Activated naive CD8-positive, alpha-beta T cell (primary cell): ENCODE measurements around the gene SNX32.
"Not testable (repeated sequence)": the region's sequence is repeated elsewhere in the genome, so short reads cannot be mapped to it uniquely, and the experiment has no call there.

Source experiments
- H3K27ac Mint-ChIP-seq: one replicate; pipeline ENCODE4 v1.8.0; 2021; ENCODE audit warnings: mixed read lengths
- H3K27me3 Mint-ChIP-seq: one replicate; pipeline ENCODE4 v1.8.0; 2021; ENCODE audit warnings: mixed read lengths
- H3K36me3 Mint-ChIP-seq: one replicate; pipeline ENCODE4 v1.8.0; 2021; ENCODE audit warnings: mixed read lengths
- H3K4me1 Mint-ChIP-seq: one replicate; pipeline ENCODE4 v1.8.0; 2021; ENCODE audit warnings: low read depth, mixed read lengths
- H3K4me3 Mint-ChIP-seq: one replicate; pipeline ENCODE4 v1.8.0; 2021; ENCODE audit warnings: mild to moderate bottlenecking, mixed read lengths
- H3K9me3 Mint-ChIP-seq: one replicate; pipeline ENCODE4 v1.8.0; 2021; ENCODE audit warnings: low read depth, mixed read lengths

The SNX32 gene

DNA sequence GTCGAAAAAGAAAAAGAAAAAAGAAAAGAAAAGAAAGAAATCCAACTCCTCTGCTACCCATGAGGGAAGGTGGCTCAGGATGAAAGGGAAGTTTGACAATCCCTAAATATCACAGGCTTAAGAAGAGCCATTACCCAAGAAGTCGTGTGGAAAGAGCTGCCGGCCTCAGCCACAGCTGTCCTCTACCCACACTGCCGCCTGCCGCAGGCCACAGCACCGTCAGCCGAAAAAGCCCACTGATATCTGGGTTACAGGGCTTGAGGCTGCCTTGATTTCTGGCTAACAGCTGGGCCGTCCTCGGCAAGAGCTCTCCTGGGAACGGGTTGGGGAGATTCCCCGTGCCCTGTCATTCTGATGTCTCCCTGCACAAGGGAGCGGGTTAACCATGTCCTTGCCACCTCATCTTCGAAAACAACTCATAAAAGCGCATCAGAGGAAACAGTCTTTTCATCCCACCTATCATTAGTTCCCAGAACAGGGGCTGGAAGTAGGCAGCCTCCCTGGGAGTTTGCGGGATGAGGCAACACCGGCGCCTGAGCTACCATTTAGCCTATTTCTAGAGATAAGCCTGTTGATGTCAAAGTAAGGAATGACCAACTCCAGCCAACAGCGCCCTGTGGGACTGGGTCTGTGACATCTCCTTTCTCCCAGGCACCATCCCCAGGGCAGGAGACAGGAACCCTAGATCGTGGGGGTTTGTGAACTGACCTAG lies 21.8 kb upstream of the SNX32 start:
- peak overlapping the region; percentile 41 for H3K27ac Mint-ChIP-seq
- peaks cover 4% of the 10 kb centered on the region for H3K36me3 Mint-ChIP-seq

DNA sequence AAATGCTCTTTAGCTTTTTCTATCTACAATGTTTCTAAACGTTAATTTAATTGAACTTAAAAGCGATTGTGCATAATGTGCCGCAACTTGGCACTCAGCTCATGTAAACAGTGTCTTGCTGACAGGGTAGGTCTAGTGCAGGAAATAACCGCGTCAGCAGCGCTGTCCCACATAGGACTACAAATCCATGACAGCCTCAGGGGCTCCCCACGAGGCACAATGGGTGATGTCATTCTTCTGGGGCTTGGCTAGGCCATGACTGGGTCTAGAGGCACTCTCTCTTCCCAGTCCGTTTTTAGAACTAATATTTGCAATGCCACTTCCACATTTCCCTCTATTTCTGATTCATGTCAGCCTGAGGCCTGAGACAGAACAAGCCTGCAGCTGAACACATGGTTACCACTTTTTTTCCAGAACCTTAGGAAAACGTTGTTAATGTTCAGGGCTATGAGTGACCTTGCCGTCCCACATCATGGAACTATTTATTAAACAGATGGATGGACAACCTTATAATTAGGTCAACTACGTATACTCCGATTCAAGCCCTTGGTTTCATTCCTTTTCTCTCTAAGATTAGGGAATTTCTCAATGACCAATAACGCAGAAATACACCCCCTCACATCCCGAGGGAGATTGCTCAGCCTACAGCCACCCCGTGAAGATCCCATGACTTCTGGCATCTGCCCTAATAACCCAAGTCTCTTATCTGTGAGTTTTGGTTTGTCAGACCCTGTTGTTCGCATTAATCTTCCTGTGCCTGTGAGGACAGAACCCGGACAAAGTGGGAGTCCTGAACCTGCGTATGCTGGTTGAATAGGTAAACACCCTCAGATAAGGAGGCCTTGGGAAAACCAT lies 19.4 kb upstream of the SNX32 start:
- no peaks in the 10 kb centered on the region for H3K9me3 Mint-ChIP-seq
- H3K36me3 Mint-ChIP-seq, result peaks cover 4% of the 10 kb centered on the region
- H3K27ac Mint-ChIP-seq, result no peak overlapping the region
- H3K4me1 Mint-ChIP-seq, result peaks cover 15% of the 10 kb centered on the region
- H3K27me3 Mint-ChIP-seq, result no peaks in the 10 kb centered on the region
- H3K4me3 Mint-ChIP-seq, result no peak overlapping the region

More for the DNA sequence above, 21.8 kb upstream of the SNX32 start:
- peaks cover 7% of the 10 kb centered on the region for H3K4me1 Mint-ChIP-seq
- H3K27me3 Mint-ChIP-seq, result no peaks in the 10 kb centered on the region
- H3K4me3 Mint-ChIP-seq, result no peak overlapping the region
- no peaks in the 10 kb centered on the region for H3K9me3 Mint-ChIP-seq

- peaks cover 15% of the 10 kb centered on the region for H3K4me1 Mint-ChIP-seq
- peaks cover 4% of the 10 kb centered on the region for H3K36me3 Mint-ChIP-seq
- H3K27ac Mint-ChIP-seq, result no peak overlapping the region
- H3K9me3 Mint-ChIP-seq, result no peaks in the 10 kb centered on the region
- no peaks in the 10 kb centered on the region for H3K27me3 Mint-ChIP-seq
- H3K4me3 Mint-ChIP-seq, result no peak overlapping the region
These were observed 18.7 kb upstream of the SNX32 start for GRCh38 chr11:65814986-65815565.

GRCh38 chr11:65816696-65817095 lies 17.1 kb upstream of the SNX32 start:
- Mint-ChIP-seq H3K27ac (no peak overlapping the region), H3K36me3 (peaks cover 4% of the 10 kb centered on the region), H3K9me3 (no peaks in the 10 kb centered on the region), H3K4me3 (peak overlapping the region; percentile 14), H3K27me3 (no peaks in the 10 kb centered on the region), H3K4me1 (peaks cover 15% of the 10 kb centered on the region)

DNA sequence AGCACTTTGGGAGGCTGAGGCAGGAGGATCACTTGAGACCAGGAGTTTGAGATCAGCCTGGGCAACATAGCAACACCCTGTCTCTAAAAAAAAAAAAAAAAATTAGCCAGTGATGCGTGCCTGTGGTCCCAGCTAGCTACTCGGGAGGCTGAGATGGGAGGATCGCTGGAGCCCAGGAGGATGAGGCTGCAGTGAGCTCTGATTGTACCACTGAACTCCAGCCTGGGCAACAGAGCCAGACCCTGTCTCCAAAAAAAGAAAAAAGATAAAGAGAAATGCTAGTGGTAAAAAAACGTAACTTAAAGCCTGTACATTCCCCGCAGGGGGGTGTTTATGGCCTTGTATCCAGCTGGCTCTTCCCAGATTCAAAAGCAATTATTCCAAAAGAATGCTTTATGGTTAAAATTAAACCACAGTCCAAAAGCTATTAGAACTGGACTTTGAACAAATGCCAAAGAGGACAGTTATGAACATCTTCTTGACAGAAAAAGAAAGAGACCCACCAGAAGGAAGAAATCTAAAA lies 16.4 kb upstream of the SNX32 start:
- peaks cover 15% of the 10 kb centered on the region for H3K4me1 Mint-ChIP-seq
- H3K9me3 Mint-ChIP-seq, result no peaks in the 10 kb centered on the region
- H3K27ac Mint-ChIP-seq, result peak overlapping the region; percentile 80
- peak overlapping the region; percentile 85 for H3K4me3 Mint-ChIP-seq
- peaks cover 4% of the 10 kb centered on the region for H3K36me3 Mint-ChIP-seq
- H3K27me3 Mint-ChIP-seq, result no peaks in the 10 kb centered on the region

DNA sequence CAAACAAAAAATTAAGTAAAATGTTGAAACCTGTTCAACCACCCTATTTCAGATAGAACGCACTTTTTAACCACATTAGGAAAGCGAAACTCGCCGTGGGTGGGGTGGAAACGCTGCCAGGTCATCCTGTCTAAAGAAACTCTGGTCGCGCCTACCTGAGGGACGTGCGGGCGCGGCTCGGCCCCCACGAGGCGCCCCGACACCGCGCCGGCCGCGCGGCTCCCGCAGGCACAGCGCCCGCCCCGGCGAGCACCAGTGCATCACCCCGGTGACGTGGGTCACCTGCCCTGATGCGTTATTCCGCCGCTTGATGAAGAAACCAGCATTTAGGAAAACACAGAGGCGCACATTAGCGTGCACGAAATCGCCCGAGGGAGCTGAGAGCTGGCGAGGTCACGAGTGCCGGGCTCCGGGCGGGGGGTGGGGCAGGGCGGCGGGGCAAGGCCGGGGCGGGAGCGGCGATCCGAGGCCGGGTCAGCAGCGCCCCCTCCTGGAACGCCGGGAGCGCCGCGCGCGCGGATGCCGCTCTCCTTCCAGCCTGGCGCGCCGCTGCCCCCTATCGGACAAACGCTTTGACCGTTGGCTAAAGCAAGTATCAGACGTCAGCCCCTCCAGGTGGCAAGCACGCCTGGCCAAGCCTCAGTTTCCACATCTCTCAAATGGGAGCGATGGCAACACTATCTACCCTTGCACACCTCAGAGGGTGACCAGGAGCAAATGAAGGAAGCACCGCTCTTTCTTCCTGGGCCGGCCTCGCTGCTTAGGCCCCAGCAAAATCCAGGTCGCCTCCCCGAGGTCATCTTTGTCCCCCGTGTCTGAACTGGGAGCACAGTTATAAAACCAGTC lies 15.7 kb upstream of the SNX32 start:
- H3K27me3 Mint-ChIP-seq, result no peaks in the 10 kb centered on the region
- H3K4me3 Mint-ChIP-seq, result peak overlapping the region; percentile 85
- H3K27ac Mint-ChIP-seq, result peak overlapping the region; percentile 80
- H3K9me3 Mint-ChIP-seq, result no peaks in the 10 kb centered on the region
- peaks cover 15% of the 10 kb centered on the region for H3K4me1 Mint-ChIP-seq
- peaks cover 4% of the 10 kb centered on the region for H3K36me3 Mint-ChIP-seq

GRCh38 chr11:65821107-65821506 lies 12.7 kb upstream of the SNX32 start:
- peaks cover 15% of the 10 kb centered on the region for H3K4me1 Mint-ChIP-seq
- peaks cover 4% of the 10 kb centered on the region for H3K36me3 Mint-ChIP-seq
- no peaks in the 10 kb centered on the region for H3K27me3 Mint-ChIP-seq
- no peak overlapping the region for H3K4me3 Mint-ChIP-seq
- no peaks in the 10 kb centered on the region for H3K9me3 Mint-ChIP-seq
- no peak overlapping the region for H3K27ac Mint-ChIP-seq

- Mint-ChIP-seq H3K4me1 (no peaks in the 10 kb centered on the region), H3K36me3 (no peaks in the 10 kb centered on the region), H3K4me3 (no peak overlapping the region), H3K27me3 (no peaks in the 10 kb centered on the region), H3K9me3 (no peaks in the 10 kb centered on the region), H3K27ac (no peak overlapping the region)
These were observed 10.8 kb upstream of the SNX32 start for GRCh38 chr11:65822776-65823528.

DNA sequence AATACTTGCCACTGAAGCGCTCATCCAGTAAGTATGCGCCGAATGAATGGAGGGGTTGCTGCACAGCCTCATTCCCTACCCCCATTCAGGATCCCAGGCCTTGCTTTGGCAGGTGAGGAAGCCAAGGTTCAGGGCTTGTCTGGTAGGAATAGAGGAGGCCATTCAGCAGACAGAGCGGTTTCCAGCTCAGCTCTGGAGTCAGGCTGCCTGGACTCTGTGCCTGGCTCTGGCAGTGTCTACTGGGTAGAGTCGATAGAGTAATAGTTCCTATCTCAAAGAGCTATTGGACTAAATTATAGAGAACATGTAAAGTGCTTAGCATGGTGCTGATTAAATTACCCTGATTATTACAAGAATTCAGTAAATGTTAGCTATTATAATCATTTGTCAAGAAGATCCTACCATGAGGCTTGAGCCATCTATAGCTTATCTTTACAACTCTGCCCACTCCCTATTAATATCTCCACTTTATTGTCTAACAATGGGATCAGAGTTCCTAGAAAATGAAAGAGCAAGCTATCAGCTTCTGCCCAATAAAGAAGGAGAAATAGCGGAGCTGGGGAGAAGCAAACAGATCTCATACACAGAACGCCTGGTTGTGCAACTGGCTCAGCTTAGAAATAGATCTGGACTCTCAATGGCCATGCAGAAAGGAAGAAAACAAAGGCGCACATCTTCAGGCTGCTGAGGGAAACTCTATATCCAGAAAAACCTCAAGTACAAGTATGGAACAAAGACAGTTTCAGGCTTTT lies 6.6 kb upstream of the SNX32 start:
- Mint-ChIP-seq H3K27me3 (no peaks in the 10 kb centered on the region), H3K9me3 (no peaks in the 10 kb centered on the region), H3K36me3 (no peaks in the 10 kb centered on the region), H3K4me1 (peaks cover 12% of the 10 kb centered on the region), H3K4me3 (no peak overlapping the region), H3K27ac (no peak overlapping the region)

DNA sequence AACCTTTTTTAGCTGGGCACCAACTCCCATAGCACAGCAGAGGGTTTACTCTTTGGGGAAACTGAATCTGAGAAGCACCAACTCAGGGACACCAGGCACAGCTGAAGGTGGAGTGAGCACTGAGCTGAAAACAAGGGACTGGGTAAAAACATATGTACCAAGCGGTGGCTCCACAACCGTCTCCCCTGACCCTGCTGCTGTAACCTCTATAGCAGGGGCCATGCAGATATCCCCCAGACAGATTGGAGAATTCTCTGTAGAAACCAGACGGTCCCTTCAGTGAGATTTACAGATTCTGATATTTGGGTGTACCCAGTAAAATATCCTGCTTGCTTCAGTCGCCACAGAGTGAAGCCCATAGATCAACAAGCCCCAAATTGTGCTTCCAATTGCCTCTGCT lies 4.3 kb upstream of the SNX32 start:
- H3K4me1 Mint-ChIP-seq, result peaks cover 22% of the 10 kb centered on the region
- H3K27ac Mint-ChIP-seq, result no peak overlapping the region
- no peak overlapping the region for H3K4me3 Mint-ChIP-seq
- no peaks in the 10 kb centered on the region for H3K27me3 Mint-ChIP-seq
- H3K9me3 Mint-ChIP-seq, result no peaks in the 10 kb centered on the region
- H3K36me3 Mint-ChIP-seq, result no peaks in the 10 kb centered on the region

GRCh38 chr11:65832231-65832630 lies 1.5 kb upstream of the SNX32 start:
- not testable (repeated sequence) for H3K4me3 Mint-ChIP-seq, H3K27ac Mint-ChIP-seq, H3K27me3 Mint-ChIP-seq, H3K9me3 Mint-ChIP-seq, H3K36me3 Mint-ChIP-seq
- H3K4me1 Mint-ChIP-seq, result peaks cover 22% of the 10 kb centered on the region

- Mint-ChIP-seq H3K36me3 (no peaks in the 10 kb centered on the region), H3K4me3 (no peak overlapping the region), H3K9me3 (no peaks in the 10 kb centered on the region), H3K27me3 (no peaks in the 10 kb centered on the region), H3K27ac (no peak overlapping the region), H3K4me1 (peaks cover 22% of the 10 kb centered on the region)
These were observed 439 bp downstream of the SNX32 start for GRCh38 chr11:65834202-65834601.

GRCh38 chr11:65842144-65842543 lies 8.4 kb downstream of the SNX32 start:
- no peaks in the 10 kb centered on the region for H3K36me3 Mint-ChIP-seq
- H3K27ac Mint-ChIP-seq, result no peak overlapping the region
- H3K9me3 Mint-ChIP-seq, result no peaks in the 10 kb centered on the region
- no peaks in the 10 kb centered on the region for H3K27me3 Mint-ChIP-seq
- H3K4me1 Mint-ChIP-seq, result no peaks in the 10 kb centered on the region
- H3K4me3 Mint-ChIP-seq, result no peak overlapping the region
